Measurements from ENCODE around the gene DNM3. TPM values are rescaled to one million over a fixed set of nuclear protein-coding genes. Genes with fewer than 3 reads are reported as not detected.
A peak's percentile ranks its signal among the peaks of the same experiment; 100 is the strongest.

Gene DNM3
- total and polyA plus RNA-seq, 2 donors (not counting 3 experiments of a cell fraction or from before 2014, with no cell fraction given): 1.4 to 2.5 TPM

- H3K4me2 ChIP-seq (ENCODE audit: insufficient read depth, low read length): no peak overlapping the region
- no peaks in the 10 kb centered on the region for H3K9me3 ChIP-seq (replicated peaks; ENCODE audit: control insufficient read depth, insufficient read depth, low read length)
- no peaks in the 10 kb centered on the region for H3K79me2 ChIP-seq (ENCODE audit: control insufficient read depth, insufficient read depth, low read length)
- no peaks in the 10 kb centered on the region for H3K9me1 ChIP-seq (replicated peaks; ENCODE audit: control insufficient read depth, extremely low read depth, insufficient read depth, low read length)
- H3K27ac ChIP-seq (ENCODE audit: insufficient read depth, low read depth, low read length): no peak overlapping the region
- TF ChIP-seq, protein P1, sequence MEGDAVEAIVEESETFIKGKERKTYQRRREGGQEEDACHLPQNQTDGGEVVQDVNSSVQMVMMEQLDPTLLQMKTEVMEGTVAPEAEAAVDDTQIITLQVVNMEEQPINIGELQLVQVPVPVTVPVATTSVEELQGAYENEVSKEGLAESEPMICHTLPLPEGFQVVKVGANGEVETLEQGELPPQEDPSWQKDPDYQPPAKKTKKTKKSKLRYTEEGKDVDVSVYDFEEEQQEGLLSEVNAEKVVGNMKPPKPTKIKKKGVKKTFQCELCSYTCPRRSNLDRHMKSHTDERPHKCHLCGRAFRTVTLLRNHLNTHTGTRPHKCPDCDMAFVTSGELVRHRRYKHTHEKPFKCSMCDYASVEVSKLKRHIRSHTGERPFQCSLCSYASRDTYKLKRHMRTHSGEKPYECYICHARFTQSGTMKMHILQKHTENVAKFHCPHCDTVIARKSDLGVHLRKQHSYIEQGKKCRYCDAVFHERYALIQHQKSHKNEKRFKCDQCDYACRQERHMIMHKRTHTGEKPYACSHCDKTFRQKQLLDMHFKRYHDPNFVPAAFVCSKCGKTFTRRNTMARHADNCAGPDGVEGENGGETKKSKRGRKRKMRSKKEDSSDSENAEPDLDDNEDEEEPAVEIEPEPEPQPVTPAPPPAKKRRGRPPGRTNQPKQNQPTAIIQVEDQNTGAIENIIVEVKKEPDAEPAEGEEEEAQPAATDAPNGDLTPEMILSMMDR (IDR thresholded peaks at IDR 0.05; ENCODE audit: extremely low read depth in 1 of 2, insufficient read depth in 1 of 2, low read depth in 1 of 2, low read length in 2 of 2): peak; percentile 47 to 64
- no peak for TF ChIP-seq POLR2A (IDR thresholded peaks at IDR 0.05; ENCODE audit: low read depth, low read length)
- no peak overlapping the region for H2AFZ ChIP-seq (ENCODE audit: low read depth, low read length)
- H3K4me1 ChIP-seq (ENCODE audit: control insufficient read depth, extremely low read depth, insufficient read depth, low read length): no peaks in the 10 kb centered on the region
- H3K4me3 ChIP-seq (replicated peaks in 1 of 3; ENCODE audit: insufficient read depth in 1 of 3, low read depth in 1 of 3, low read length in 3 of 3): no peak overlapping the region
- no peaks in the 10 kb centered on the region for H3K27me3 ChIP-seq (ENCODE audit: control insufficient read depth in 2 of 2, insufficient read depth in 2 of 2, low read length in 2 of 2)
- dilution Hi-C loops (cut with MboI; ENCODE audit: extremely low pct_ligation_motif_present, low sequenced_read_pairs) (no loop called here), intact Hi-C loops (cut with micrococcal nuclease) (loop anchor here (1.0 to 5.0 kb wide), 4 partner anchors 290 to 628 kb away; no protein-coding TSS in a partner anchor)
- peak; percentile 78 for DNase-seq (ENCODE audit: low read depth, low spot score)
- CTCF ChIA-PET: interaction anchor here (0.6 to 5.1 kb wide), 11 partner anchors 9 to 629 kb away, joined by 3 to 53 read pairs (median 4); partner anchors contain the start of gene C1orf105
- no TSS peak for BruUV-seq (replicated peaks)
- no peaks in the 10 kb centered on the region for H4K20me1 ChIP-seq (replicated peaks; ENCODE audit: control insufficient read depth, extremely low read depth, insufficient read depth, low read length)
- POLR2A ChIA-PET: no interaction called here
- FAIRE-seq: peak; percentile 93
- H3K9ac ChIP-seq (replicated peaks; ENCODE audit: extremely low read depth, insufficient read depth, low read length): no peak overlapping the region
- H3K36me3 ChIP-seq (ENCODE audit: control insufficient read depth in 2 of 2, extremely low read depth in 1 of 2, insufficient read depth in 2 of 2, low read length in 2 of 2): no peaks in the 10 kb centered on the region
Observed at GRCh38 chr1:172429331-172430127, 588.2 kb downstream of the DNM3 start.

DNA sequence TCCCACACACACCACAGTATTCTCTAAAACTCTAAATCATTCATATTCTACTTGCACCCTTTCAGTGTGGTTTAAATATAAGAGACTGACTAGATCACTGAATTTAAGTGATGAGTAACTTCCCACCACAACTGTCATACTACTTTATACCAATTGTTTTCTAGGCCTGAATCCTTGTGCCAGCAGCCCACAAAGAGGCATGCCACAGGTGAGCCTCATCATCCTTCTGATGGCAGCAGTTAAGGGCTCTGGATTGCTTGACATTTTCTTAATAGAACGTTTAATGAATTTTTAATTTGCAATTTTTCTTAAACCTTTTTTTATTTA is 588.8 kb downstream of the DNM3 start:
- H3K4me1 ChIP-seq (ENCODE audit: control insufficient read depth, extremely low read depth, insufficient read depth, low read length): no peaks in the 10 kb centered on the region
- DNase-seq (ENCODE audit: low read depth, low spot score) (no peak), FAIRE-seq (no peak)
- no TSS peak for BruUV-seq (replicated peaks)
- TF ChIP-seq, protein P1 (IDR thresholded peaks at IDR 0.05; ENCODE audit: extremely low read depth in 1 of 2, insufficient read depth in 1 of 2, low read depth in 1 of 2, low read length in 2 of 2): no peak
- TF ChIP-seq JUN (IDR thresholded peaks at IDR 0.05; ENCODE audit: borderline replicate concordance, insufficient read depth, insufficient read length, low read depth): no peak
- TF ChIP-seq, protein P2, sequence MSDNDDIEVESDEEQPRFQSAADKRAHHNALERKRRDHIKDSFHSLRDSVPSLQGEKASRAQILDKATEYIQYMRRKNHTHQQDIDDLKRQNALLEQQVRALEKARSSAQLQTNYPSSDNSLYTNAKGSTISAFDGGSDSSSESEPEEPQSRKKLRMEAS (IDR thresholded peaks at IDR 0.05; ENCODE audit: insufficient read depth, insufficient read length): no peak
- no peak for TF ChIP-seq MYC (IDR thresholded peaks at IDR 0.05; ENCODE audit: low read depth, low read length)
- no peak for TF ChIP-seq FOS (IDR thresholded peaks at IDR 0.05; ENCODE audit: borderline replicate concordance, insufficient read depth, low read length)
- no peak for TF ChIP-seq POLR2A (IDR thresholded peaks at IDR 0.05; ENCODE audit: low read depth, low read length)
- TF ChIP-seq POLR2AphosphoS5 (IDR thresholded peaks at IDR 0.05; ENCODE audit: insufficient read depth, low read depth, low read length): no peak
- no peak for TF ChIP-seq GATA2 (IDR thresholded peaks at IDR 0.05; ENCODE audit: insufficient read depth, insufficient read length, low read depth, low read length)
- no peak for TF ChIP-seq EZH2 (IDR thresholded peaks at IDR 0.05; ENCODE audit: borderline replicate concordance, low read depth, low read length, severe bottlenecking)
- ChIA-PET POLR2A (no interaction called here), CTCF (interaction anchor here (0.6 to 5.1 kb wide), 10 partner anchors 10 to 630 kb away, joined by 3 to 53 read pairs (median 4); partner anchors contain the start of gene C1orf105)
- no peaks in the 10 kb centered on the region for H4K20me1 ChIP-seq (replicated peaks; ENCODE audit: control insufficient read depth, extremely low read depth, insufficient read depth, low read length)
- H3K9ac ChIP-seq (replicated peaks; ENCODE audit: extremely low read depth, insufficient read depth, low read length): no peak overlapping the region
- no peak overlapping the region for H3K4me3 ChIP-seq (replicated peaks in 1 of 3; ENCODE audit: insufficient read depth in 1 of 3, low read depth in 1 of 3, low read length in 3 of 3)
- H3K9me3 ChIP-seq (replicated peaks; ENCODE audit: control insufficient read depth, insufficient read depth, low read length): no peaks in the 10 kb centered on the region
- H3K27ac ChIP-seq (ENCODE audit: insufficient read depth, low read depth, low read length): no peak overlapping the region
- intact Hi-C loops (cut with micrococcal nuclease) (no loop called here), dilution Hi-C loops (cut with MboI; ENCODE audit: extremely low pct_ligation_motif_present, low sequenced_read_pairs) (no loop called here)
- no peak overlapping the region for H2AFZ ChIP-seq (ENCODE audit: low read depth, low read length)
- H3K27me3 ChIP-seq (ENCODE audit: control insufficient read depth in 2 of 2, insufficient read depth in 2 of 2, low read length in 2 of 2): no peaks in the 10 kb centered on the region
- no peaks in the 10 kb centered on the region for H3K36me3 ChIP-seq (ENCODE audit: control insufficient read depth in 2 of 2, extremely low read depth in 1 of 2, insufficient read depth in 2 of 2, low read length in 2 of 2)
- H3K4me2 ChIP-seq (ENCODE audit: insufficient read depth, low read length): no peak overlapping the region
- H3K79me2 ChIP-seq (ENCODE audit: control insufficient read depth, insufficient read depth, low read length): no peaks in the 10 kb centered on the region
- H3K9me1 ChIP-seq (replicated peaks; ENCODE audit: control insufficient read depth, extremely low read depth, insufficient read depth, low read length): no peaks in the 10 kb centered on the region
